ENCODE results near the gene C12orf50.
A peak's percentile ranks its signal among the peaks of the same experiment; 100 is the strongest.

Gene C12orf50, protein sequence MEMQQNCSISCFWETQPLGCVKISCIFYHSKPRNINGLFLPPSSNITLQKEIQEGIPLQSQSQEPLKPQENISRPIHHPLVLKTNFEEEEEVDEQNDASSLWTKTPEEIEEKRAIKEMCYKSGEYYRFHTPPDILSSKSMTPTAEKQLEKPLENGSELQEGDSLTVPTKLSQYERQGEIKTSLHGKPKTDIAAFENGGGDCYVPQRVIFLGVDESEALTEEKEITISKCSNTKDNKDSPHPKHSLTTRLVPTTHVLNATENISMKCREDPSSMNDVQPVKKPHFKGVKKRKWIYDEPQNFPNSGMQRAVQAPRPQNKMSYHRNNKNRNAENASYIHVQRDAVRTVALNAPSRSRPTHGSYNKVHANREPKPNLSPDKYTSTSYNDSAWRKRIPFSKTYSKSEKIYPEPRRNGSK

DNA sequence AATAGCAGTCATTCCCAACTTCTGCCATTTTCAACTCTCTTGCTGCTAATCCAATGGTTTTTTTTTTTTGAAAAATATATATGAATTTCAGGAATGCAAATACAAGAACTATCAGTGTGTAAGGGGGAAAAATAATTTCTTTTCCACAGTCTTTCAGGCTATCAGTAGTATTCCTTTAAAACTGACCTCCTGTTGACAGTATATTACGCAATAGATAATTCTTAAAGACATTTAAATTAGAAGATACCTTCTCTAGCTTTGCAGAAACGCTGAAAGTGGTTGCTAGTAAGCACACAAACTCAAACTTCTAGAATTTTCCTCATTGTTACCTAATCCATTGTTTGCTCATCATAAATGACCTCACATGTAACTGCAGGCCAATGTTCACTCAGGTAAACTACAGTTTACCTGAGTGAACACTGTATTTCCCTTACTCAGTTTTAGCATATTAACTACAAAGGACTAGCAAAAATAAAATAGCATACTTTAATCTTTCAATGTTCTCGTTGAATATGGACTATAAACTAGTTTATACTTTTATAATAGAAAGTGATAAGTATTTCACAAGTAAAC lies at the start of gene C12orf50:
Gene C12orf50 (minus strand): TSS at position 309 of the 573 bp plus-strand sequence. CDS start 2,439 bp downstream, outside the sequence.
- Histone ChIP-seq H3K4me3 (ENCODE audit: low read depth in 1 of 2, low read length in 2 of 2) (no peak within 1 kb of the TSS), H3K27ac (ENCODE audit: low read depth, low read length) (no peak within 1 kb of the TSS), H3K9me3 (ENCODE audit: low read length) (no peaks in the 10 kb centered on the region), H3K4me1 (ENCODE audit: insufficient read depth, low read length) (no peaks in the 10 kb centered on the region), H3K9ac (ENCODE audit: low read length) (no peak within 1 kb of the TSS), H3K27me3 (ENCODE audit: control insufficient read depth in 1 of 2, insufficient read depth in 2 of 2, low read length in 2 of 2) (no peaks in the 10 kb centered on the region), H3K36me3 (ENCODE audit: insufficient read depth, low read length) (no peaks in the 10 kb centered on the region)

DNA sequence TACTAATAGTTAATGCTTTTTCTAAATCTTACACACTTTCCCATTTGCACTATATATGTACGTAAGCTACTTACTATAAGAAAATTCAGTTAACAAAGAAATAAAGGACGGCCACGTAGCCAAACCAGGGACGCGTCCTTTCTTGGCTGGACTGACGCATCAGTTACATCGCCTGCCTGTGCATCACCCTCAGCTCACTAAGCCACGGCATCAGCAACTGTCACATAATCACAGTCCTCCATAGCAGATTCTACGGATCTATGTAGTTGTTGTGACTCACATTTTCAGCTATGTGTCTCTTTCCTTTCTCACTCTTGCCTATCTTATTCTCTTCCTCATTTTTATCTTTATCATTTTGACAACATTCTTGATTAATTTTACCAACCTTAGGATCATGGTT lies 38.1 kb upstream of the C12orf50 start:
- Histone ChIP-seq H3K4me1 (ENCODE audit: insufficient read depth, low read length) (no peaks in the 10 kb centered on the region), H3K27ac (ENCODE audit: low read depth, low read length) (no peak overlapping the region), H3K4me3 (ENCODE audit: low read depth in 1 of 2, low read length in 2 of 2) (no peak overlapping the region), H3K27me3 (ENCODE audit: control insufficient read depth in 1 of 2, insufficient read depth in 2 of 2, low read length in 2 of 2) (no peaks in the 10 kb centered on the region), H3K9ac (ENCODE audit: low read length) (no peak overlapping the region), H3K9me3 (ENCODE audit: low read length) (no peaks in the 10 kb centered on the region), H3K36me3 (ENCODE audit: insufficient read depth, low read length) (peaks cover 8% of the 10 kb centered on the region)

DNA sequence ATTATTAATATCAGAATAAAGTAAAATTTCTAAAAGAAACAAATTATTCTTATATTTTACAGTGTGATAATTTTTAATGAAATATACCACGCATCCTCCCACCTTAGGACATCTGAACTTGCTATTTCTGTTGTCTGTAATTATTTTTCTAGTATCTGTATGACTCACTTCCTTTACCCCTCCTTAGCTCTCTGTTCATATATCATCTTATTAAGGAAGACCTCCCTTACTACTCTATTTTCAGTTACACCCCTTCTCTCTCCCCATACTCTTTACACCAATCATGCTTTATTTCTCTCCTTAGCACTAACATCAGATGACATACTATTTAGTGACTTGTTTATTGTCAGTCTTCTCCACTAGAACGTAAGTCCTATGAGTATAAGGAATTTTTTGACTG lies 34.2 kb upstream of the C12orf50 start:
- Histone ChIP-seq H3K9me3 (ENCODE audit: low read length) (no peaks in the 10 kb centered on the region), H3K4me3 (ENCODE audit: low read depth in 1 of 2, low read length in 2 of 2) (no peak overlapping the region)

DNA sequence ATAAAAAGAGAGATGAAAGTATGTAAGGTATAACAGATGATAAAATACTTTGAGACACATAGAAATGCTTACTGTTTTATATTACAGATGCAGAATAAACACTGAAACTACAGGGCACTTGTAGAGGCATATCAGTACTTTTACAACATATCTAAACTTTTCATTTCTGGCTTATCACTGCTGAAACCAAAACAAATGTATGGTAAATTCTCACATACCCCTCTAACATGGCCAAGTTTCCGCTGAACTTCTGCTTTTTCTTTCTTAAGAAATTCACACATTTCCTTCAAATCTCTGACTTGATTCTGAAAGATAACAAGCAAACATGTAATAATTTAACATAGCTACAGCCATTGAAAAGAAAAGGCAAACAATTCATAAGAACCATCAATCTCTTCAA lies 33.3 kb upstream of the C12orf50 start:
- no peak overlapping the region for H3K27ac ChIP-seq (ENCODE audit: low read depth, low read length)
- H3K9ac ChIP-seq (ENCODE audit: low read length), result no peak overlapping the region
- no peaks in the 10 kb centered on the region for H3K36me3 ChIP-seq (ENCODE audit: insufficient read depth, low read length)
- no peak overlapping the region for H3K4me3 ChIP-seq (ENCODE audit: low read depth in 1 of 2, low read length in 2 of 2)
- H3K27me3 ChIP-seq (ENCODE audit: control insufficient read depth in 1 of 2, insufficient read depth in 2 of 2, low read length in 2 of 2), result no peaks in the 10 kb centered on the region
- H3K4me1 ChIP-seq (ENCODE audit: insufficient read depth, low read length), result peaks cover 7% of the 10 kb centered on the region
- no peaks in the 10 kb centered on the region for H3K9me3 ChIP-seq (ENCODE audit: low read length)

More for the DNA sequence above, 34.2 kb upstream of the C12orf50 start:
- Histone ChIP-seq H3K27ac (ENCODE audit: low read depth, low read length) (no peak overlapping the region), H3K36me3 (ENCODE audit: insufficient read depth, low read length) (no peaks in the 10 kb centered on the region), H3K27me3 (ENCODE audit: control insufficient read depth in 1 of 2, insufficient read depth in 2 of 2, low read length in 2 of 2) (no peaks in the 10 kb centered on the region), H3K9ac (ENCODE audit: low read length) (no peak overlapping the region), H3K4me1 (ENCODE audit: insufficient read depth, low read length) (peaks cover under 1% of the 10 kb centered on the region)

DNA sequence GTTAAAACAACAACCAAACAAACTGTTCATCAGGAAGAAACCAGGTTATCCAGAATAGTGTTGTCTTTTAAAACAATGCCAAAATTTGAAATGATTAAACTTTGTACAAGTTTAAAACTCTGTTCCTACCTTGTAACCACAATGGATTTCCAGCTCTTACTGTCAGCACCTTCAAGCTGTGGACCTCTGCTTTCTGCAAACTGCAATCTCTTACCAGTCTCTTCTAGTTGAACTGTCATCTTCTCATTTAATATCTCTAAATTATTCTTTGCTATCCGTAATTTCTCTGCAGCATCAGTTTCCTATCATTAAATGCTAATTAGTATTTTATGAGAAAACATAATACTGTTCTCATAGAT lies 29.5 kb upstream of the C12orf50 start:
- Histone ChIP-seq H3K4me3 (ENCODE audit: low read depth in 1 of 2, low read length in 2 of 2) (no peak overlapping the region), H3K27me3 (ENCODE audit: control insufficient read depth in 1 of 2, insufficient read depth in 2 of 2, low read length in 2 of 2) (no peaks in the 10 kb centered on the region), H3K9ac (ENCODE audit: low read length) (no peak overlapping the region), H3K27ac (ENCODE audit: low read depth, low read length) (no peak overlapping the region), H3K36me3 (ENCODE audit: insufficient read depth, low read length) (no peaks in the 10 kb centered on the region), H3K9me3 (ENCODE audit: low read length) (no peaks in the 10 kb centered on the region), H3K4me1 (ENCODE audit: insufficient read depth, low read length) (peaks cover 7% of the 10 kb centered on the region)

DNA sequence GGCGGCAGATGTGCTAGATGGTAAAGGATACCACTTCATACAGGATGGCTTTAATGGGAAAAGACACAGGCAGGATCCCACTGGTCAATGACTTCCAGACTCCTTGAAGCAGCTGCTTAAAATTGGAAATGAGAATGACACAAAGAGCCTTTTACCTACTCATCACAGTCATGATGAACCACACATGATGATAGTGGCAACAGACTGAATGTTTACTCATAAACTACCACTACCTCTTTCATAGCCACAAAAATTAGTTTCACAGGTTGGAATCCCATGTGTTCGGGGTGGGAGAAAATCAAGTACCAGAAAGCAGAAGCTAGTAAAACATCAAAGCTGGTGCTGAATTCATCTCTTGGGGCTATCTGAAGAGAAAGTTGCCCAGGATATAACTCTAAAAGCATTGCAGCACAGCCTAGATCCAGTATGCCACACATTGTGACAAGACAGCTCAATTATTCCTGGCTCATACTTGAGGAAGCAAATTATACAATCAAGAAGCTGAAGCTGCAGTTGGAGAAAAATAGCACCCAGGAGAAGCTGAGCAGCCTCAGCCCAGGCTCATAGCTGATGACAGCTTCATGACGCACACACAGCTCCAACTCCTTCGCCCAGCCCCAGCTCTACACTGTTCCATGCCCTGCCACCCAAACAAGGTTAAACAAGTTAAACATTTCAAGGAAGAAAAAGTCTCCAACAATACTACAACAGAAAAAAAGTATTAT lies 29.0 kb upstream of the C12orf50 start:
- H3K27me3 ChIP-seq (ENCODE audit: control insufficient read depth in 1 of 2, insufficient read depth in 2 of 2, low read length in 2 of 2), result no peaks in the 10 kb centered on the region
- H3K9ac ChIP-seq (ENCODE audit: low read length), result no peak overlapping the region
- peak overlapping the region; percentile 27 for H3K27ac ChIP-seq (ENCODE audit: low read depth, low read length)
- H3K36me3 ChIP-seq (ENCODE audit: insufficient read depth, low read length), result peaks cover under 1% of the 10 kb centered on the region
- H3K9me3 ChIP-seq (ENCODE audit: low read length), result no peaks in the 10 kb centered on the region
- H3K4me3 ChIP-seq (ENCODE audit: low read depth in 1 of 2, low read length in 2 of 2), result no peak overlapping the region
- peaks cover 7% of the 10 kb centered on the region for H3K4me1 ChIP-seq (ENCODE audit: insufficient read depth, low read length)

DNA sequence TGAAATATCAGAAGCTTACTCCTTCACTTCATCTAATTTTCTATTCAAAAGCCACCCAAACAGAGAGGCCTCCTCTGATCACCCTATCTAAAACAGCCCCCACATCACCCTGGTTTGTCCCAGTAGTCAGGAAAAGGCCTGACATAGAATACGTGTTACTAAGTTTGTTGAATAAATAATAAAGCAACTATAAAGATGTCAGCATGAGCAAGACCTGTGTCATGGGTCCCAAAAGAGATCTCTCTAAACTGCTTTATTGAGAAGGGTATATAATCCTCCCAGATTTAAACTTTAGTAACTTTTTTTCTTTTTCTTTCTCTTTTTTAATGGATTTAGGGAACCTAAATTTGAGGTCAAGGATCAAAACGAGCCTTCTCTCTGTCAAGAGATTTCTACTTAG lies 27.4 kb upstream of the C12orf50 start:
- H3K4me3 ChIP-seq (ENCODE audit: low read depth in 1 of 2, low read length in 2 of 2), result no peak overlapping the region
- no peaks in the 10 kb centered on the region for H3K27me3 ChIP-seq (ENCODE audit: control insufficient read depth in 1 of 2, insufficient read depth in 2 of 2, low read length in 2 of 2)
- no peak overlapping the region for H3K9ac ChIP-seq (ENCODE audit: low read length)
- peaks cover 7% of the 10 kb centered on the region for H3K4me1 ChIP-seq (ENCODE audit: insufficient read depth, low read length)
- peaks cover 7% of the 10 kb centered on the region for H3K36me3 ChIP-seq (ENCODE audit: insufficient read depth, low read length)
- H3K27ac ChIP-seq (ENCODE audit: low read depth, low read length), result no peak overlapping the region
- no peaks in the 10 kb centered on the region for H3K9me3 ChIP-seq (ENCODE audit: low read length)

DNA sequence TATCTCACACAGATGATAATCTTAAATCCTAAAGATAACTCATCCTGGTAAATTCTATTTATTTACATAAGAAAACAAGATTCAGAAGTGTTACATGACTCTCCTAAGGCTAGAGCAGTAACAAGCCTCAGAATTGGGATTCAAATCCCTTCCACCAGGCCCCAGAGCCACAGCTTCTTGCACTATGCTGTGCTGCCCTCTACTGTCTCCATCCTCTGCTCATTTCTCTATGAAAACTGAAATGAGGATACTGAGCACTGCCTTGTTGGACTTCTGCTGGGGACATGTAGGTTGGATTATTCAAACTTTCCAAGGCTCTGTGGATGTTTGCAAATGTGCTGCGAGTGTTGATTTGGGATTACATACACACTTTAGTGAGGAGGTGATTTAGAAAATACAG lies 23.5 kb upstream of the C12orf50 start:
- Histone ChIP-seq H3K27me3 (ENCODE audit: control insufficient read depth in 1 of 2, insufficient read depth in 2 of 2, low read length in 2 of 2) (no peaks in the 10 kb centered on the region), H3K27ac (ENCODE audit: low read depth, low read length) (no peak overlapping the region), H3K4me3 (ENCODE audit: low read depth in 1 of 2, low read length in 2 of 2) (no peak overlapping the region), H3K4me1 (ENCODE audit: insufficient read depth, low read length) (peaks cover under 1% of the 10 kb centered on the region), H3K9me3 (ENCODE audit: low read length) (no peaks in the 10 kb centered on the region), H3K9ac (ENCODE audit: low read length) (no peak overlapping the region), H3K36me3 (ENCODE audit: insufficient read depth, low read length) (peaks cover 13% of the 10 kb centered on the region)

DNA sequence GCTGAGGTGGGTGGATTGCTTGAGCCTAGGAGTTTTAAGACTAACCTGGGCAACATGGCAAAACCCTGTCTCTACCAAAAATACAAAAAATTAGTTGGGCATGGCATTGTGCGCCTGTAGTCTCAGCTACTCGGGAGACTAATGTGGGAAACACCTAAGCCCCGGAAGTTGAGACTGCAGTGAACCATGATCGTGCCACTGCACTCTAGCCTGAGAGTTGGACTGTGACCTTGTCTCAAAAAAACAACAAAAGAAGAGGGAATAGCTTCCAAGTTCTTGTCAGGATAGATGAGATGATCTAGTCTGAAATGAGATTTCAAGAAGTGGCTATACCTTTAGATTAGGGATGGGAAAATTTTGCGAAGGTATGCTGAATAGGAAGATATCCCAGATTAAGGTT lies 14.8 kb upstream of the C12orf50 start:
- H3K4me1 ChIP-seq (ENCODE audit: insufficient read depth, low read length), result peaks cover 5% of the 10 kb centered on the region
- no peaks in the 10 kb centered on the region for H3K9me3 ChIP-seq (ENCODE audit: low read length)
- no peak overlapping the region for H3K9ac ChIP-seq (ENCODE audit: low read length)
- no peak overlapping the region for H3K27ac ChIP-seq (ENCODE audit: low read depth, low read length)
- H3K36me3 ChIP-seq (ENCODE audit: insufficient read depth, low read length), result peaks cover 35% of the 10 kb centered on the region
- H3K27me3 ChIP-seq (ENCODE audit: control insufficient read depth in 1 of 2, insufficient read depth in 2 of 2, low read length in 2 of 2), result no peaks in the 10 kb centered on the region
- H3K4me3 ChIP-seq (ENCODE audit: low read depth in 1 of 2, low read length in 2 of 2), result no peak overlapping the region

DNA sequence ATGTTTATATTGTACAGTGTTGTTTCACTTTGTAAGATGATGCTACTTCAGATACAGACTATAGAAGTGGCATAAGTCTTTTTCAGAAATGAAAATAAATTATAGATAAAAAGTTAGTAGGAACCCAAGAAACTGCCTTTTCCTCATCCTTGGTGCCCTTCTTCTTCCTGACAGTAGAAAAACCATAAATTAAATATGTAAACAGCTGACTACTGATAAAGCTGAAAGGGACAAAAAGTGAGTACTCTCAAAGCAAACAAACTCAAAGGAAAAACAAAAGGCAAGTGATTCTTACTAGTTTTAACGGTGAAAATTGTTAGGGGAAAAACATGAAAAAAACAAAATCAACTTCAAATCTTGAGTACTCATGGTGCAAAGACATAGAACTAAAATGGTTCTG lies 8.6 kb upstream of the C12orf50 start:
- H3K4me3 ChIP-seq (ENCODE audit: low read depth in 1 of 2, low read length in 2 of 2), result no peak overlapping the region
- H3K27ac ChIP-seq (ENCODE audit: low read depth, low read length), result no peak overlapping the region

DNA sequence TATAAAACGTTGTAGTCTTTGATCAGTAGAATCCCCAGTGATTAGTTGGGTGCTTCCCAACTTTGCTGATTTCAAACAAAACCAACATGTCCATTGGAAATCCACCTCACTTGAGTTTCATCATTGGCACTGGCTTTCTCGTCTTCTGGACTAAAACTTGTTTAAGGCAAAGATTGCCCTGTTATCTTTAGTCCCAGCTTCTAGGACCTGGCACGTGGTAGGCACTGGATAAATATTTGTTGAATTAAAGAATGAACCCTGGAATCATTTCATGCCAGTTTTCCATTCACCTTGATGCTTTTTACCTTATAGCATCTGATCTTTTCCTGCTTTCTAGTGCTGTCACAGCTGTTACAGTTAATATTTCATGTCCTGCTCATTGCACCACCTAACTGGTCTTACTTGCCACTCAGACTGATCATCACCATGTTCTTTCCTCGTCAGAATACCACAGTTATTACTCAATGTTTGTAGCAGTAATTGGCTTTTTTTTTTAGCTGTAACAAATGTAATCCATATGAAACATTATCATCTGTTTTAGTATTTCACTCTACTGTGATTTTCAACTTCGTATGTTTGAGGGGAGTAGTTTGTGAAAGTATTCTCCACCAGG lies 7.3 kb upstream of the C12orf50 start:
- no peaks in the 10 kb centered on the region for H3K36me3 ChIP-seq (ENCODE audit: insufficient read depth, low read length)
- peaks cover 23% of the 10 kb centered on the region for H3K4me1 ChIP-seq (ENCODE audit: insufficient read depth, low read length)
- H3K4me3 ChIP-seq (ENCODE audit: low read depth in 1 of 2, low read length in 2 of 2), result peak overlapping the region; percentile 83 to 84
- H3K9me3 ChIP-seq (ENCODE audit: low read length), result no peaks in the 10 kb centered on the region
- no peaks in the 10 kb centered on the region for H3K27me3 ChIP-seq (ENCODE audit: control insufficient read depth in 1 of 2, insufficient read depth in 2 of 2, low read length in 2 of 2)
- H3K9ac ChIP-seq (ENCODE audit: low read length), result peak overlapping the region; percentile 88
- no peak overlapping the region for H3K27ac ChIP-seq (ENCODE audit: low read depth, low read length)

More for the DNA sequence above, 8.6 kb upstream of the C12orf50 start:
- peaks cover 23% of the 10 kb centered on the region for H3K4me1 ChIP-seq (ENCODE audit: insufficient read depth, low read length)
- no peaks in the 10 kb centered on the region for H3K27me3 ChIP-seq (ENCODE audit: control insufficient read depth in 1 of 2, insufficient read depth in 2 of 2, low read length in 2 of 2)
- no peaks in the 10 kb centered on the region for H3K36me3 ChIP-seq (ENCODE audit: insufficient read depth, low read length)
- H3K9ac ChIP-seq (ENCODE audit: low read length), result no peak overlapping the region
- no peaks in the 10 kb centered on the region for H3K9me3 ChIP-seq (ENCODE audit: low read length)
